Measurements from ENCODE around the gene KANSL1L. TPM values are rescaled to one million over a fixed set of nuclear protein-coding genes. Genes with fewer than 3 reads are reported as not detected.

Gene KANSL1L
- total RNA-seq, 4 donors from 2014 or later: 18.0 to 48.7 (median 25.6) TPM

DNA sequence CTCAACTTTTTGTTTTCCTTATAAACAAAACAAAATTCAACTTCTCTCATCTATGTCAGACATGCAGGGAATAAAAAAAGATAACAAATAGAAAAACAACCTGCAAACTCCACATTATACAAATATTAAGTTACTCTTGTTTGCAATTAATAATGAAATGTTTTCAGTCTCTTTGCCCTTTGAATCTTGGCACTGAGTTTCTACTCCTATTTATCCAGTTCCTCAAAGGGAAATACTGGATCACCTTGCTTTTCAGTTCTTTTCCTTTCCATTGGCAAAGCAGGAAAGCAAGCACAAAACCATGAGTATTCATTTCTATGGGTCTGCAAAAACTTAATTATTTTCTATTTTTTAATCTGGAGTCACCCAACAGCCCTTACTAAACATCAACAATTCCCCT, 23.6 kb downstream of the KANSL1L start:
- peaks cover 44% of the 10 kb centered on the region for H3K36me3 ChIP-seq
- TF ChIP-seq POLR2A (IDR thresholded peaks at IDR 0.05) (no peak), POLR2AphosphoS5 (IDR thresholded peaks at IDR 0.05) (no peak), EP300 (IDR thresholded peaks at IDR 0.05) (no peak)
- TF ChIP-seq, protein P1, sequence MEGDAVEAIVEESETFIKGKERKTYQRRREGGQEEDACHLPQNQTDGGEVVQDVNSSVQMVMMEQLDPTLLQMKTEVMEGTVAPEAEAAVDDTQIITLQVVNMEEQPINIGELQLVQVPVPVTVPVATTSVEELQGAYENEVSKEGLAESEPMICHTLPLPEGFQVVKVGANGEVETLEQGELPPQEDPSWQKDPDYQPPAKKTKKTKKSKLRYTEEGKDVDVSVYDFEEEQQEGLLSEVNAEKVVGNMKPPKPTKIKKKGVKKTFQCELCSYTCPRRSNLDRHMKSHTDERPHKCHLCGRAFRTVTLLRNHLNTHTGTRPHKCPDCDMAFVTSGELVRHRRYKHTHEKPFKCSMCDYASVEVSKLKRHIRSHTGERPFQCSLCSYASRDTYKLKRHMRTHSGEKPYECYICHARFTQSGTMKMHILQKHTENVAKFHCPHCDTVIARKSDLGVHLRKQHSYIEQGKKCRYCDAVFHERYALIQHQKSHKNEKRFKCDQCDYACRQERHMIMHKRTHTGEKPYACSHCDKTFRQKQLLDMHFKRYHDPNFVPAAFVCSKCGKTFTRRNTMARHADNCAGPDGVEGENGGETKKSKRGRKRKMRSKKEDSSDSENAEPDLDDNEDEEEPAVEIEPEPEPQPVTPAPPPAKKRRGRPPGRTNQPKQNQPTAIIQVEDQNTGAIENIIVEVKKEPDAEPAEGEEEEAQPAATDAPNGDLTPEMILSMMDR (IDR thresholded peaks at IDR 0.05): no peak
- no peak for DNase-seq (ENCODE audit: low spot score in 2 of 2)

DNA sequence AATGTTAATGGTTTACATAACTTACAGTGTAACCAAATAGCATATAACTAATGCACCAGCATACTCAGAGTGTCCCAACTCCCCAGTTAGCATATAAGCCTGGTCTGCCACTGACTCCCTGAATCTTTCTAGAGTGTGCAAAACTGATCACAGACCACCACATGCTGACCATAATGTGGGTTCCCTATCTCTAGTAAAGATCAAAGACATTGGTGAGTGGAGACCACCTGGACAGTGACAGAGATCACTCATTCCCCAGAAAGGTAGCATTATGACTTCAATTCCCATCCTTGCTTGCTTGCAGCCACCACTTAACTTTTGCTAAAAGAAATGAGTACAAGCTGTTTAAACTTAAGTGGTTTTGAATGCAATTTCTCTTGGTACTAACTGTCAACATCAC, 39.0 kb downstream of the KANSL1L start:
- H3K4me1 ChIP-seq: no peaks in the 10 kb centered on the region

More for the DNA sequence above, 23.6 kb downstream of the KANSL1L start:
- H3K4me1 ChIP-seq: no peaks in the 10 kb centered on the region
- H3K27me3 ChIP-seq: no peaks in the 10 kb centered on the region
- no peak overlapping the region for H3K4me3 ChIP-seq
- no peak overlapping the region for H3K27ac ChIP-seq
- peaks cover 3% of the 10 kb centered on the region for H3K9me3 ChIP-seq

DNA sequence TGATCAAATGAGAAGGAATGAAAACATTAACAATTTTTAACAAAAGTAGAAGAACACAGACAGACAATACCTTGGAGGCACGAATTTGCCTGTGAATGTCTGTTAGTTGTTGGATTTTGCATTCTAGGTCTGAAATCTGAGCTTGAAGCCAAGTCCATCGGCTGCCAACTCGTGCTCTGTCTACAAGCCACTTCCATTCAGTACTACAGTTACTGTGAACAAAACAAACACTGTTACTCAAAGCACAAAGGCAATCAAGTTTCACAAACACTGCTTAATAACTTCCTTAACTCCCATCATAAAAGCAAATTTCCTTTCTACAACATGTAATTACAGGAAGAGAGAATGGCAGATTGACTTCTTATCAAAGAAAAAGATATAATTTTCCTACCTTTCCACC, 42.2 kb downstream of the KANSL1L start:
- Histone ChIP-seq H3K9me3 (peaks cover 7% of the 10 kb centered on the region), H3K27ac (no peak overlapping the region), H3K36me3 (peaks cover 21% of the 10 kb centered on the region), H3K4me3 (no peak overlapping the region), H3K4me1 (no peaks in the 10 kb centered on the region), H3K27me3 (no peaks in the 10 kb centered on the region)
- WGBS: 60% methylated on average over 3 of the region's 3 CpGs
- no peak for DNase-seq (ENCODE audit: low spot score in 2 of 2)
- TF ChIP-seq POLR2A (IDR thresholded peaks at IDR 0.05): no peak
- no peak for TF ChIP-seq EP300 (IDR thresholded peaks at IDR 0.05)
- TF ChIP-seq POLR2AphosphoS5 (IDR thresholded peaks at IDR 0.05): no peak
- TF ChIP-seq, protein P1 (IDR thresholded peaks at IDR 0.05): no peak

More for the DNA sequence above, 39.0 kb downstream of the KANSL1L start:
- Histone ChIP-seq H3K36me3 (peaks cover 6% of the 10 kb centered on the region), H3K27ac (no peak overlapping the region), H3K4me3 (no peak overlapping the region), H3K9me3 (no peaks in the 10 kb centered on the region), H3K27me3 (no peaks in the 10 kb centered on the region)
- no peak for DNase-seq (ENCODE audit: low spot score in 2 of 2)
- TF ChIP-seq POLR2AphosphoS5 (IDR thresholded peaks at IDR 0.05): no peak
- no peak for TF ChIP-seq POLR2A (IDR thresholded peaks at IDR 0.05)
- TF ChIP-seq EP300 (IDR thresholded peaks at IDR 0.05): no peak
- TF ChIP-seq, protein P1 (IDR thresholded peaks at IDR 0.05): no peak

DNA sequence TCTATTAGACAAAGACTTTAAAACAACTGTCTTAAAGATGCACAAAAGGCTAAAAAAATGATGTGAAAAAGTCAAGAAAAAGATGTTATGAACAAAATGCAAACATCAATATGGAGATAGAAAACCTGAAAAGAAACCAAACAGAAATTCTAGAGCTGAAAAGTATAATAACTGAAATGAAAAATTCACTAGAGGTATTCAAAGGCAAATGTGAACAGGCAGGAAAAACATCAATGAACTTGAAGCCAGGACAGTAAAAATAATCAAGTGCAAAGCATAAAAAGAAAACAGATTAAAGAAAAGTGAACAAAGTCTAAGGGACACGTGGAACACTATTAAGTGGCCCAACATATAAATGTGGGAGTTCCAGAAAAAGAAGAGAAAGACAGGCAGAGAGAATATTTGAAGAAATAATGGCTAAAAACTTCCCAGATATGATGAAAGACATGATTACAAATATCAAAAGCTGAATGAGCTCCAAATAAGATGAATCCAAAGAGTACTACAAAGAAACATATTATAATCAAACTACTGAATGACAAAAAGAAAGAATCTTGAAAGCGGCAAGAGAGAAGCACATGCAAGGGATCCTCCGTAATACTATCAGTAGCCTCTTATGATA, 57.5 kb downstream of the KANSL1L start:
- Histone ChIP-seq H3K4me1 (no peaks in the 10 kb centered on the region), H3K27me3 (no peaks in the 10 kb centered on the region), H3K4me3 (no peak overlapping the region), H3K27ac (no peak overlapping the region), H3K36me3 (peaks cover 14% of the 10 kb centered on the region), H3K9me3 (peaks cover 7% of the 10 kb centered on the region)
- no peak for DNase-seq (ENCODE audit: low spot score in 2 of 2)
- 95% methylated on average over 3 of the region's 3 CpGs for WGBS
- TF ChIP-seq, protein P1 (IDR thresholded peaks at IDR 0.05): no peak
- TF ChIP-seq POLR2A (IDR thresholded peaks at IDR 0.05) (no peak), POLR2AphosphoS5 (IDR thresholded peaks at IDR 0.05) (no peak), EP300 (IDR thresholded peaks at IDR 0.05) (no peak)

DNA sequence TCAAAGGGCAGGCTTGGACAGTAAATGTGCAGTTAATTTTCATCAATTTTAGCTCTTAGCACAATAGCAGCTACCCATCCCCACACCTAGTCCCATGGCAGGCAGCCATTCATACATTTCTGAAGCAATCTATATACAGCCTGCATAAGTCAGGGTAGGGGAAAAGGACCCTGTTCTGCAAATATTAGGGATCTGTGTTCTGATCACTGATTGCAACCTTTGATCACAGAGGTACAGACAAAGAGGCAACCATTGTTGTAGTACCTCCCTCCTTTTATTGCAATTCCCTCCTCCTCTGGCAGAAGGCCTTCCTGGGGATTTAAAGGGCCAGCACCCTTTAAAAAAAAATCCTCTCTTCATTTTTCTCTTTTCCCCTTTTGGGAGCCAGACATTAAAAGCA, 58.3 kb downstream of the KANSL1L start:
- Histone ChIP-seq H3K27ac (no peak overlapping the region), H3K4me1 (no peaks in the 10 kb centered on the region), H3K4me3 (no peak overlapping the region), H3K36me3 (peaks cover 14% of the 10 kb centered on the region), H3K27me3 (no peaks in the 10 kb centered on the region), H3K9me3 (peaks cover 7% of the 10 kb centered on the region)
- TF ChIP-seq POLR2A (IDR thresholded peaks at IDR 0.05): no peak
- TF ChIP-seq EP300 (IDR thresholded peaks at IDR 0.05): no peak
- TF ChIP-seq, protein P1 (IDR thresholded peaks at IDR 0.05): no peak
- no peak for TF ChIP-seq POLR2AphosphoS5 (IDR thresholded peaks at IDR 0.05)
- DNase-seq (ENCODE audit: low spot score in 2 of 2): no peak

All from suprapubic skin (tissue), 4 donors.